ENCODE data around the gene MRPL52. TPM values are rescaled to one million over a fixed set of nuclear protein-coding genes. Genes with fewer than 3 reads are reported as not detected.
"Not testable (repeated sequence)": the region's sequence is repeated elsewhere in the genome, so short reads cannot be mapped to it uniquely, and the experiment has no call there.

Gene MRPL52
- total RNA-seq, 1 donor from 2014 or later: 150 TPM

DNA sequence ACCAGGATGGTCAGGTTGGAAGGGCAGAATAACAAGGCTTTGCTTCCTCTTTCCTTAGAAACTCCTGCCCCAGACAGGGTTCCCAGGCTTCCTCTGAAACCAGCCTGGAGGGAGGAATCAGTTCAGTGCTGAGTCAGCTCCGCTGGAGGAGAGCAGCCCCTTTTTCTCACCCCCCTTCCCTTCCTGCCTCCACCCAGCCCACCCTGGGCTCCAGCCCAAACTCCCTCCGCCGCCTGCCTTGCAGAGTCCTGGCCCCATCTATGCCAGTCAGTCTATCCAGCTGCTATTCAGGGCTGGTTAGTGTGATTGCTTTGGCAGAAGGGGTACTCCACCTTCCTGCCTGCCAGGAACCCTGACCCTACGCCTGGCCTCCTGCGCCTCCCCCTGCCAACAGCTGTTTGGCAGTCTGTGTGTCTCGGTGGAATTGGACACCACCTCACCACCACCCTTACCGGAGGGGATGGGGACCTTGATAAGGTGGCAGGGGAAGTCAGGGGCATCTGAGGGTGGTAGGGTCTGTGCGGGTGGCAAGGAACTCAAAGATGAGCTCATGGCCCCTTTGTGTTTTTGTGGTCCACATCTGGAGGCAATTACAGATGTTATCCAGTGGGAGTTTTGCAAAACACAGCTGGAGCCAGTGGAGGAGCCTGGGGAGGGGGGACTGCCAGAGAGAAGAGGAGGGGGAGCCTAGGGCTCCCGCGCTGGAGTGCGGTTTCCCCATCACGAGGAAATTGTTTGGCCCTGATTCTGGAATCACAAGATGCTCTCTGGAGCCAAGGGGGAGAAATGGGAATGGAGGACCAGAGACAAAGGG lies 18.9 kb downstream of the MRPL52 start:
- intact Hi-C loops (cut with micrococcal nuclease): no loop called here
- H3K4me3 Mint-ChIP-seq: no peak overlapping the region
- POLR2A ChIA-PET: interaction anchor here (0.7 to 1.8 kb wide), 3 partner anchors 9 to 259 kb away, joined by 3 to 18 read pairs (median 9); partner anchors contain the start of gene DAD1
- no peak overlapping the region for H3K27ac Mint-ChIP-seq
- TF ChIP-seq, protein P1, sequence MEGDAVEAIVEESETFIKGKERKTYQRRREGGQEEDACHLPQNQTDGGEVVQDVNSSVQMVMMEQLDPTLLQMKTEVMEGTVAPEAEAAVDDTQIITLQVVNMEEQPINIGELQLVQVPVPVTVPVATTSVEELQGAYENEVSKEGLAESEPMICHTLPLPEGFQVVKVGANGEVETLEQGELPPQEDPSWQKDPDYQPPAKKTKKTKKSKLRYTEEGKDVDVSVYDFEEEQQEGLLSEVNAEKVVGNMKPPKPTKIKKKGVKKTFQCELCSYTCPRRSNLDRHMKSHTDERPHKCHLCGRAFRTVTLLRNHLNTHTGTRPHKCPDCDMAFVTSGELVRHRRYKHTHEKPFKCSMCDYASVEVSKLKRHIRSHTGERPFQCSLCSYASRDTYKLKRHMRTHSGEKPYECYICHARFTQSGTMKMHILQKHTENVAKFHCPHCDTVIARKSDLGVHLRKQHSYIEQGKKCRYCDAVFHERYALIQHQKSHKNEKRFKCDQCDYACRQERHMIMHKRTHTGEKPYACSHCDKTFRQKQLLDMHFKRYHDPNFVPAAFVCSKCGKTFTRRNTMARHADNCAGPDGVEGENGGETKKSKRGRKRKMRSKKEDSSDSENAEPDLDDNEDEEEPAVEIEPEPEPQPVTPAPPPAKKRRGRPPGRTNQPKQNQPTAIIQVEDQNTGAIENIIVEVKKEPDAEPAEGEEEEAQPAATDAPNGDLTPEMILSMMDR (IDR thresholded peaks at IDR 0.05): no peak
- no peak for DNase-seq
- H3K9me3 Mint-ChIP-seq: no peaks in the 10 kb centered on the region
- H3K27me3 Mint-ChIP-seq: peaks cover 9% of the 10 kb centered on the region
- ATAC-seq (ENCODE audit: low read depth): no peak
- CTCF ChIA-PET: interaction anchor here (1.2 to 1.3 kb wide), 2 partner anchors 100 to 277 kb away, joined by 4 to 5 read pairs; no protein-coding TSS in a partner anchor
- H3K36me3 Mint-ChIP-seq (ENCODE audit: low read depth): no peaks in the 10 kb centered on the region
- peaks cover 6% of the 10 kb centered on the region for H3K4me1 Mint-ChIP-seq

DNA sequence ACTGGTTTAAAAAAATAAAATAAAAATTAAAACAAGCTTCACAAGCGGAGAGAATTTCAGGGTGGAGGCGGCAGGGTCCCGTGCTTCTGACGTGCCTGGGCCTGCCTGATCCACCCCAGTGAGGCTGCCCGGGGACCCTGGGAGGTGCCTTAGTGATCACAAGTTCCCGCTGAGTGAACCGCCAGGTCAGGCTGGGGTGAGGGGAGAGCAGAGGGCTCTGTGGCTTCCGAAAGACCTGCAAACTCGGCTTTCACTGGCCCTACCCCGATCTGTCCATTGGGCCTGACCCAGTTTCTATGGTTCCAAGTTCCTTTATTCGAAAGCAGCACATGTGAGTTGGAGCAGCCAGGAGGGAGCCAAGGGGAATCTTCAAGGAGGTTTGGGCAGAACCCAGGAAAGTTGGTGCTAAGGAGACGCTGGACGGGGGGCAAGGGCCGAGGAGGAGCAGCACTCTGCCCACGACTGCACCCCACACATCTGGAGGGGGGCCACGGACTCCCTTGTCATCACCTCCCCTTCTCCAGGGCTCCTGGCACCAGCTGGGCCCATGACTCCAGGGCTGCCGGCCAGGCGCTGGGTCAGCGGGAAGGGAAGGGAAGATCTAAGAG lies 19.6 kb downstream of the MRPL52 start:
- ChIA-PET CTCF (interaction anchor here (1.0 to 1.2 kb wide), 3 partner anchors 10 to 293 kb away, joined by 3 to 5 read pairs (median 4); no protein-coding TSS in a partner anchor), POLR2A (interaction anchor here (1.0 to 1.8 kb wide), 2 partner anchors 27 to 260 kb away, joined by 3 to 18 read pairs; partner anchors contain the start of gene DAD1)
- Mint-ChIP-seq H3K27me3 (peaks cover 9% of the 10 kb centered on the region), H3K27ac (no peak overlapping the region), H3K36me3 (ENCODE audit: low read depth) (no peaks in the 10 kb centered on the region), H3K4me1 (peaks cover 6% of the 10 kb centered on the region), H3K4me3 (no peak overlapping the region), H3K9me3 (no peaks in the 10 kb centered on the region)
- TF ChIP-seq, protein P1 (IDR thresholded peaks at IDR 0.05): no peak
- intact Hi-C loops (cut with micrococcal nuclease): no loop called here
- DNase-seq (no peak), ATAC-seq (ENCODE audit: low read depth) (no peak)

DNA sequence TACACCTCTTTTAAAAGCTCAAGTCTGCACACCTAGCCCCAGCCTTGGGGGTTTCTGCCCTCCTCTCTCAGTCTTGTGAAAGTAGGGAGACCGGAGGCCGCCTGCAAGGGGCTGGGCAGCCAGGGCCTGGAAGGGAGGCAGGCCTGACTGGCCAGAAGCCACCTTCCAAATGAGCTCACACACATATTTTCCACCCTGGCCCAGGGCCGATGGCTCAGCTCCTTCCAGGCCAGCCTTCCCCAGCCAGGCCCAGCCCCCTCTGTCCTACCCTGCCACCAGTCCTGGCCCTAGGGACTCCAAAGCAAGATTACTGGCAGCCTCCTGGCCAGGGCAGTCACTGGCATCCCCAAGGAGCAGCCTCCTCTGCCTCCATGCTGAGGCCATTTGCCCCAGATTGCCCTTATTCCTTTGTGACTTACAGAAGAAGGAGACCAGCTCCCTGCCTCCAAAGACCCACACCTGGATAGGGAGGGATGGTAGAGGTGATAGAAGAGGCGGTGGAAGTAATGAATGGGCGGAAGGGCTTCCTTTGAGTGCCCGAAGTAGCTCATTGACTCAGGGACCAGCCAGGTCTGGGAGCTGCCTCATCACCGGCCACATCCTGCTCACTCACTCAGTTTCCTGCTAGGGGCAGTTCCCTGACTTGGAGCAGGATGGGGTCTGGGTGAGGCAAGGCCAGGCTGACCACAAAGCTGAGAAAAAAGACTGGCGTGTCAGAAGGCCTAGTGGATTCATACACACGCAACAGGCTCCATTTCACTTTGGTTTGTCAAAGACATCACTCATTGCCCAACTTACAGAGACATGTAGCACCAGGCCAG lies 21.5 kb downstream of the MRPL52 start:
- TF ChIP-seq, protein P1 (IDR thresholded peaks at IDR 0.05): no peak
- Mint-ChIP-seq H3K4me3 (no peak overlapping the region), H3K4me1 (peaks cover 6% of the 10 kb centered on the region), H3K9me3 (no peaks in the 10 kb centered on the region), H3K36me3 (ENCODE audit: low read depth) (no peaks in the 10 kb centered on the region), H3K27ac (no peak overlapping the region), H3K27me3 (peaks cover 6% of the 10 kb centered on the region)
- intact Hi-C loops (cut with micrococcal nuclease): no loop called here
- CTCF ChIA-PET: interaction anchor here (1.0 to 6.0 kb wide), 7 partner anchors 12 to 280 kb away, joined by 3 to 125 read pairs (median 5); no protein-coding TSS in a partner anchor
- POLR2A ChIA-PET: interaction anchor here (1.1 to 4.4 kb wide), 2 partner anchors 28 to 281 kb away, joined by 4 to 25 read pairs; no protein-coding TSS in a partner anchor
- no peak for ATAC-seq (ENCODE audit: low read depth)
- DNase-seq: no peak

DNA sequence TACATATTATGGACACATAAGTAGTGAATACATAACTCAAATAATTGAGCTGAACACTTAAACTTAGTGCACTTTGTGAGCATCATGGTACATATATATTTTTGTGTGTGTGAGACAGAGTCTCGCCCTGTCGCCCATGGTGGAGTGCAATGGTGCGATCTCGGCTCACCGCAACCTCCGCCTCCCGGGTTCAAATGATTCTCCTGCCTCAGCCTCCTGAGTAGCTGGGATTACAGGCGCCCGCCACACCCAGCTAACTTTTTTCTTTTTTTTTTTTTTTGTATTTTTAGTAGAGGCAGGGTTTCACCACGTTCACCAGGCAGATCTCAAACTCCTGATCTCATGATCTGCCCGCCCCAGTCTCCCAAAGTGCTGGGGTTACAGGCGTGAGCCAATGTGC lies 22.5 kb downstream of the MRPL52 start:
- POLR2A ChIA-PET: interaction anchor here (0.7 to 4.4 kb wide), 8 partner anchors 11 to 296 kb away, joined by 3 to 25 read pairs (median 4); partner anchors contain the start of genes DAD1 and OXA1L
- not testable (repeated sequence) for H3K36me3 Mint-ChIP-seq (ENCODE audit: low read depth); ATAC-seq (ENCODE audit: low read depth); H3K27me3 Mint-ChIP-seq; DNase-seq; H3K9me3 Mint-ChIP-seq; H3K4me1 Mint-ChIP-seq; H3K4me3 Mint-ChIP-seq; H3K27ac Mint-ChIP-seq
- intact Hi-C loops (cut with micrococcal nuclease): loop anchor here (2.0 kb wide), 3 partner anchors 139 to 537 kb away; no protein-coding TSS in a partner anchor
- CTCF ChIA-PET: interaction anchor here (0.6 to 6.0 kb wide), 36 partner anchors 10 to 538 kb away, joined by 3 to 125 read pairs (median 6); partner anchors contain the start of genes AJUBA, DAD1, LRP10 and OXA1L

DNA sequence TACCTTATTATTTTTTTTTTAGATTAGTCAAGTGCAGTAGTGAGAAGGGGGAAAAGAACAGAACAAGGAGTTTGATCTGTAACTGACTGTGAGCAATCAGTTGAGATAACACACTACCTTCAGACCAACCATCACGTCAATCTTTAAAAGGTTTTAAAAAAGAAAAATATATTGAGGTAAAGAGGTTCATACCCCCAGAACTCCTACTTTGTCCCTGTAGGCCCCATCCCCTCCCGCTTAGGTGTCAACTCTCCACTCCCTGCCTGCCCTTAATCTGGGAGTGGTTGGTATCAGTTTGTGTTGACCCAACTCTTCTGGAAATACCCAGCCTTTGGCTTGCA lies 22.9 kb downstream of the MRPL52 start:
- CTCF ChIA-PET: interaction anchor here (0.6 to 6.0 kb wide), 42 partner anchors 10 to 538 kb away, joined by 3 to 125 read pairs (median 5); partner anchors contain the start of genes AJUBA, DAD1, LRP10 and OXA1L
- intact Hi-C loops (cut with micrococcal nuclease): loop anchor here (2.0 kb wide), 3 partner anchors 140 to 538 kb away; no protein-coding TSS in a partner anchor
- Mint-ChIP-seq H3K9me3 (no peaks in the 10 kb centered on the region), H3K4me3 (no peak overlapping the region), H3K36me3 (ENCODE audit: low read depth) (no peaks in the 10 kb centered on the region), H3K27ac (peak overlapping the region; percentile 78), H3K4me1 (peaks cover 6% of the 10 kb centered on the region), H3K27me3 (peaks cover 6% of the 10 kb centered on the region)
- ATAC-seq (ENCODE audit: low read depth): no peak
- TF ChIP-seq, protein P1 (IDR thresholded peaks at IDR 0.05): no peak
- no peak for DNase-seq
- POLR2A ChIA-PET: interaction anchor here (0.5 to 4.4 kb wide), 12 partner anchors 9 to 296 kb away, joined by 3 to 25 read pairs (median 5); partner anchors contain the start of genes DAD1, LRP10 and OXA1L

Data from activated B cell treated with CpG ODN at 0.5 μM for 24 hours (primary cell).